Effector CD8-positive, alpha-beta T cell (primary cell): Measurements from ENCODE around the gene NR3C1.

ENCODE experiments used
- DNase-seq: peaks from one replicate; lab custom pipeline; 2025; lab: John Stamatoyannopoulos, UW

NR3C1 gene

GRCh38 chr5:143261748-143262392, 141.6 kb downstream of the NR3C1 start:
- no peak for DNase-seq

- no peak for DNase-seq
These were observed 144.3 kb downstream of the NR3C1 start for GRCh38 chr5:143259254-143259605.

- DNase-seq, result no peak
These were observed 144.8 kb downstream of the NR3C1 start for GRCh38 chr5:143258559-143259253.

GRCh38 chr5:143254819-143255218, 148.7 kb downstream of the NR3C1 start:
- no peak for DNase-seq

- no peak for DNase-seq
These were observed 151.5 kb downstream of the NR3C1 start for GRCh38 chr5:143251946-143252345.

- DNase-seq, result no peak
These were observed 152.3 kb downstream of the NR3C1 start for GRCh38 chr5:143251190-143251589.

GRCh38 chr5:143249851-143250250, 153.6 kb downstream of the NR3C1 start:
- DNase-seq, result no peak

- no peak for DNase-seq
These were observed 154.5 kb downstream of the NR3C1 start for GRCh38 chr5:143248822-143249579.

GRCh38 chr5:143248391-143248790, 155.1 kb downstream of the NR3C1 start:
- DNase-seq, result no peak

- no peak for DNase-seq
These were observed 156.2 kb downstream of the NR3C1 start for GRCh38 chr5:143247134-143247815.

GRCh38 chr5:143245929-143246561, 157.4 kb downstream of the NR3C1 start:
- no peak for DNase-seq

GRCh38 chr5:143244990-143245389, 158.5 kb downstream of the NR3C1 start:
- DNase-seq, result no peak

GRCh38 chr5:143244000-143244736, 159.3 kb downstream of the NR3C1 start:
- DNase-seq, result no peak

GRCh38 chr5:143243103-143243502, 160.4 kb downstream of the NR3C1 start:
- no peak for DNase-seq

- DNase-seq, result no peak
These were observed 161.6 kb downstream of the NR3C1 start for GRCh38 chr5:143241892-143242291.

- no peak for DNase-seq
These were observed 163.5 kb downstream of the NR3C1 start for GRCh38 chr5:143239882-143240518.

GRCh38 chr5:143238620-143239019, 164.9 kb downstream of the NR3C1 start:
- no peak for DNase-seq

GRCh38 chr5:143237664-143238063, 165.8 kb downstream of the NR3C1 start:
- no peak for DNase-seq

- DNase-seq, result no peak
These were observed 166.8 kb downstream of the NR3C1 start for GRCh38 chr5:143236682-143237081.

- DNase-seq, result no peak
These were observed 168.1 kb downstream of the NR3C1 start for GRCh38 chr5:143235423-143235822.
